ENCODE results near the gene SLC12A7.

DNA sequence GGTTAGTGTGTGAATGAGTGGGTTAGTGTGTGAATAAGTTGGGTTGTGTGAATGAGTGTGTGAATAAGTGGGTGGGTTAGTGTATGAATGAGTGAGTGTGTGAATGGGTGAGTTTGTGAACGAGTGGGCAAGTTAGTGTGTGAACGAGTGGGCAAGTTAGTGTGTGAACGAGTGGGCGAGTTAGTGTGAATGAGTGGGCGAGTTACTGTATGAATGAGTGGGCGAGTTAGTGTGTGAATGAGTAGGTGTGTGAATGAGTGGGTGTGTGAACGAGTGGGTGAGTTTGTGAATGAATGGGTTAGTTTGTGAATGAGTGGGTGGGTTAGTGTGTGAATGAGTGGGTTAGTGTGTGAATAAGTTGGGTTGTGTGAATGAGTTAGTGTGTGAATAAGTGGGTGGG lies 68.5 kb downstream of the SLC12A7 start:
- no peak for TF ChIP-seq EZH2 (IDR thresholded peaks at IDR 0.05; ENCODE audit: low read length, missing control alignments)
- TF ChIP-seq, protein P1, sequence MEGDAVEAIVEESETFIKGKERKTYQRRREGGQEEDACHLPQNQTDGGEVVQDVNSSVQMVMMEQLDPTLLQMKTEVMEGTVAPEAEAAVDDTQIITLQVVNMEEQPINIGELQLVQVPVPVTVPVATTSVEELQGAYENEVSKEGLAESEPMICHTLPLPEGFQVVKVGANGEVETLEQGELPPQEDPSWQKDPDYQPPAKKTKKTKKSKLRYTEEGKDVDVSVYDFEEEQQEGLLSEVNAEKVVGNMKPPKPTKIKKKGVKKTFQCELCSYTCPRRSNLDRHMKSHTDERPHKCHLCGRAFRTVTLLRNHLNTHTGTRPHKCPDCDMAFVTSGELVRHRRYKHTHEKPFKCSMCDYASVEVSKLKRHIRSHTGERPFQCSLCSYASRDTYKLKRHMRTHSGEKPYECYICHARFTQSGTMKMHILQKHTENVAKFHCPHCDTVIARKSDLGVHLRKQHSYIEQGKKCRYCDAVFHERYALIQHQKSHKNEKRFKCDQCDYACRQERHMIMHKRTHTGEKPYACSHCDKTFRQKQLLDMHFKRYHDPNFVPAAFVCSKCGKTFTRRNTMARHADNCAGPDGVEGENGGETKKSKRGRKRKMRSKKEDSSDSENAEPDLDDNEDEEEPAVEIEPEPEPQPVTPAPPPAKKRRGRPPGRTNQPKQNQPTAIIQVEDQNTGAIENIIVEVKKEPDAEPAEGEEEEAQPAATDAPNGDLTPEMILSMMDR (conservative IDR thresholded peaks at IDR 0.05 in 1 of 2, IDR thresholded peaks at IDR 0.05 in 1 of 2; ENCODE audit: low read depth in 1 of 2, low read length in 2 of 2), result no peak
